Neural progenitor cell (in vitro differentiated cells): ENCODE measurements around the gene RIMS1.

Source experiments
- CTCF ChIP-seq: fragments of 200-600 bp; sonication (generic); IDR thresholded peaks from 2 replicates; pipeline ENCODE4 v1.5.1; 2017; ENCODE audit warnings: antibody characterized with exemption, mild to moderate bottlenecking
- EZH2 ChIP-seq: fragments of 200-600 bp; sonication (generic); IDR thresholded peaks from 2 replicates; pipeline ENCODE4 v1.6.1; 2017; ENCODE audit warnings: antibody characterized with exemption, mild to moderate bottlenecking, moderate library complexity

GRCh38 chr6:72002415-72002814 is 116.1 kb downstream of the RIMS1 start:
- TF ChIP-seq CTCF (no peak), EZH2 (no peak)
